Stimulated activated CD8-positive, alpha-beta memory T cell treated with anti-CD3 and anti-CD28 coated beads, Interleukin-2, amount 100 ng/mL, for 1 hour (primary cell): ENCODE data around the gene TSPAN16.
A peak's percentile ranks its signal among the peaks of the same experiment; 100 is the strongest.

ENCODE experiments used
- DNase-seq, 2 donors: peaks; one replicate each; pipeline ENCODE4 v3.0.0-alpha.2; 2020; ENCODE audit warnings: low read depth in 2 of 2

The TSPAN16 gene

DNA sequence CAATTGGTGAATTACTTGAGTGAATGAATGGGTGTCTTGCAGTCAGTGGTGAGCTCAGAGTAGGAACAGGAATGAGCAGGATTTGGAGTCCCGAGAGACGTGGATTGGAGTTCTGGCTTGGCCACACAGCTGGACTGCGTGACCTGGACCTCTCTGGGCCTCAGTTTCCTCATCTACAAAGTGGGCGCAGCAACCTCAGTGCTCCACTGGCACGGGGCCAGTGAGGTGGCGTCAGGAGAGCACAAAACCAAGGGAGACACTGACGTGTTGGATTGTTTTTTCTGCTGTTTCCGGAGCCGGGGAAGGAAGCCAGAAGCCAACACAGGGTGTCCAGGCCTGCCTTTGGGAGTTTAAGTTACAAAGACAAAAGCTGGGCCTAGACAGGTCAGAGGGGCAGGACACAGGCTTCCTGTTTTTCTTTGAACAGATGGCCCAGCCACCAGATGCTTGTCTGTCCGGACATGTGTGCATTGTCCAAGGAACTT, 27.1 kb upstream of the TSPAN16 start:
- DNase-seq = no peak

DNA sequence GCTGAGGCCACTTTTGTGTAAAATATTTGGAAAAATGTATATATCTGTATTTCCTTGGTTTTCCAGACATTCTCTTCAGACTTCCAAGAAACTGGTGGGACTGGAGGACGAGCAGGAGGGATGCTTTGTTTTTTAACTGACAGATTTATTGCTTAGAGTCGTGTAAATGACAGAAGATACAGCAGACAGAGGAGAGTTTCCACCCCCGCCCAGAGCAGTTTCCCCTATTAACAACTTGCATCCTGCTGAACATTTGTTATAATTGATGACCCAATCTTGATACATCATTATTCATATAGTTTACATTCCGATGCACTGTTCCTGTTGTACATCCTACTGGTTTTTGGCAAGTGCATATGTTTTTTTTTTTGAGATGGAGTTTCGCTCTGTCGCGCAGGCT, 26.6 kb upstream of the TSPAN16 start:
- DNase-seq = no peak

DNA sequence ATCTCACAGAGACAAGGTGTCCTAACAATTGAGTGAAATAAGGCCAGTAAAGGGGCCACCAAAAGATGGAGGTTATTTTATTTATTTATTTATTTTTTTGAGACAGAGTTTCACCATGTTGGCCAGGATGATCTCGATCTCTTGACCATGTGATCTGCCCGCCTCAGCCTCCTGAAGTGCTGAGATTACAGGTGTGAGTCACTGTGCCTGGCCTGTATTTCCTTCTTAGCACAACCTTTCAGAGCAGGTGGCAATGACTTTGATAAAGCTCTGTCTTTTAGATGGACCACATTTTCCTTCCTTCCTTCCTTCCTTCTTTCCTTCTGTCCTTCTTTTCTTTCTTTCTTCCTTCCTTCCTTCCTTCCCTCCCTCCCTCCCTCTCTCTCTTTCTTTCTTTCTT, 22.7 kb upstream of the TSPAN16 start:
- DNase-seq = no peak

DNA sequence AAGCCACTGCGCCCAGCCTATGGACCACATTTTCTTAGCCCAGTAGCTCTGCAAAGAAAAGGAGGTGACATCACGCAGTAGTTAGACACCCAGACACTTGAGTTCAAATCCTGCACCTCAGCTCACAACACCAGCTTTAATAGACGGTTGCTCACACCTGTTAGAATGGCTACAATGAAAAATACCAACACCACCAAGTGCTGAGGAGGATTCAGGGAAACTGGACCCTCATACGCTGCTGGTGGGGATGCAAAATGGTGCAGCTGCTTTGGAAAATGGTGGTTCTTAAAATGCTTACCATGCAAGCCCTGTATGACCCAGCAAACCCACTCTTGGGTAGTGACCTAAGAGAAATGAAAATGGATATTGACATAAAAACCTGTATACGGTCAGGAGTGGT, 22.0 kb upstream of the TSPAN16 start:
- DNase-seq = no peak

DNA sequence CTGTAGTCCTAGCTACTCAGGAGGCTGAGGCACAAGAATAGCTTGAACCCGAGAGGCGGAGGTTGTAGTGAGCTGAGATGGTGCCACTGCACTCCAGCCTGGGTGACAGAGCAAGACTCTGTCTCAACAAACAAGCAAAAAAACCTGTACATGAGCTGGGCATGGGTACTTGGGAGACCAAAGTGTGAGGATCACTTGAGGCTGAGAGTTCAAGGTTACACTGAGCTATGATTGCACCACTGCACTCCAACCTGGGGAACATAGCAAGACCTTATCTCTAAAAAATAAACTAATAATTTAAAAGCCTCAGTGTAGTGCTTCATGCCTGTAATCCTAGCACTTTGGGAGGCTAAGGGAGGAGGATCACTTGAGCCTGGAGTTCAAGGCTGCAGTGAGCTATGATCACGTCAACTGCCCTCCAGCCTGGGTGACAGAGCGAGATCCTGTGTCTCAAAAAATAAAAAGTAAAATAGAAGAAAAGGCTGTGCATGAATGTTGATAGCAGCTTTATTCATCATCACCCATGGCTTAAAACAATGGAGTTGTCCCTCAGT, 21.4 kb upstream of the TSPAN16 start:
- no peak for DNase-seq

DNA sequence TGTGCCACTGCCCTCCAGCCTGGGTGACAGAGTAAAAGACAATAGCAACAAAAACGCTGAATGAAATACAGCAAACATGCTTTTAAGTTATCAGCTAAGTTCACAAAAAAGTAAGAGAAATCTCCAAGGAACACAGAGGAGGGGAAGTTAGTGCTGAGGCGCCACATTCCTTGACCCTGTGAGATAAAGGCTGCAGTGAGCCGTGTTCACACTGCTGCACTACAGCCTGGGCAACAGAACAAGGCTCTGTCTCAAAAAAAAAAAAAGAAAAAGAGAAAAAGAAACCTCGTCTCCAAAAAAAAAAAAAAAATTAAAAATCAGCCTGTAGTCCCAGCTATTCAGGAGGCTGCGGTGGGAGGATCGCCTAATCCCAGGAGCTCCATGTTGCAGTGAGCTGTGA, 17.3 kb upstream of the TSPAN16 start:
- no peak for DNase-seq

DNA sequence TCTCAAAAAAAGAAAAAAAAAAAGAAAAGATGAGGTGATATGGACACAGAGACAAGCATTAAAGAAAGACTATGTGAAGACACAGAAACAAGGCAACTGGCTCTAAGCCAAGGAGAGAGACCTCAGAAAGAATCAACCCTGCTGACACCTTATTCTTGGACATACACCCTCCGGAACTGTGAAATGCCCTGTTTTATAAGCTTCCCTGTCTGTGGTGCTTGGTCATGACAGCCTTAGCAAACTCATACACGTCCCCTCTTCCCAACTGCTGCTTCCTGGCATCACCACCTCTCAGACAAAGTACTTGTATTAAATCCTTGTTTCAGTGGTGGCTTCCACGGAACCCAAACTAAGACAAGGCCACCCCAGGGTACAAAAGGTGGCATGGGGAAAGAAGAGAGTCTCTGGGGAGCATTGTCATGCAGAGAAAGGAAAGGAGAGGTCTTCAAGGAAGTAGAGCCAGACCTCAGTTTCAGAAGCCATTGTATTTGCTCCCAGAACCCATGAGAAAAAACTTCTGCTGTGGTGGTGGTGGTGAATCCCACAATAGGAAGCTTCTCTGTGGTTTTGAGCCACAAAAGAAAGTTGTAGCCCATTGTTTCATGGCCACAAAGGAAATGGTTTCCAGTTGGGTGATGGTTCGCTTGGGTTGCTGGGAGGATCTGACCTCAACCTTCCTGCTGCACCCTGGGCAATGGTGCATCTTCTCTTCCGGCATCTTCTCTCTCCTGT, 16.3 kb upstream of the TSPAN16 start:
- DNase-seq = no peak

DNA sequence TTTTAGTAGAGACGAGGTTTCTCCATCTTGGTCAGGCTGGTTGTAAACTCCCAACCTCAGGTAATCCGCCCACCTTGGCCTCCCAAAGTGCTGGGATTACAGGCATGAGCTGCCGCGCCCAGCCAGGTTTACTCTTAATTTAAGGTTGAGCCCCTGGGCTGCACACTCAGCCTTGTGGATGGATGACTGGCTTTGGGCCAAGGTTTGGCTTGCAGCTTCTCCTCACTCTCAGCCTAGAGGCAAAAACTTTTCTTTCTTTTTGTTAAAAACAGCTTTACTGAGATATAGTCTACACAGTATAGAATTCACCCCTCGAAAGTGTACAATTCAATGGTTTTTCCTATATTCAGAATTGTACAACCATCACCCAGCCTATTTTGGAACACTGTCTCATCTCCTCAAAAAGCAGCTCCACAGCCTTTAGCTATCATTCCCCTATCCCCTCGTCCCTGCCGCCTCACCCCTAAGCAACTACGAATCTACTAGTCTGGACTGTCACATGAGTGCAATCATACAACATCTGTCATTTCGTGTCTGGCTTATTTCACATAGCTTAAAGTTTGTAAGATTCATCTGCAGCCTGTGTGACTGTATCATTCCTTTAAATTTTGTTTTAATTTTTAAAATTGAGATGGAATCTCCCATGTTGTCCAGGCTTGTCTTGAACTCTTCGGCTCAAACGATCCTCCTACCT, 14.5 kb upstream of the TSPAN16 start:
- DNase-seq = no peak

DNA sequence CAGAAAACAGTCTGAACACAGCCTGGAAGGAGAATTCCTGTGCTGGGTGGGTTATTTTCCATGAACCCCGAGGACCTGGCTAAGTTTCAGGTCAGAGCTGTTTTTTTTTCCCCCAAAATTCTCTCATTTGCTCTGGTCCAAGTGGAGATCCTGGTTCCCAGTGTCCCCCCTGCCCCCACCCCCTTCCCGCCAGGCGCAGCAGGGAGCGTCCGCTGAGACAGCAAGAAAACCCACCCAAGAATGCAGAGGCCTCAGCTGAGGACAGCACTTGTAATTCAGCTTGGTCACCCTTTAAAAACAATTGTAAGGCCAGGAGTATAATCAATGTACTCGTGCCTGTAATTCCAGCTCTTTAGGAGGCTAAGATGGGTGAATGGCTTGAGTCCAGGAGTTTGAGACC, 11.4 kb upstream of the TSPAN16 start:
- no peak for DNase-seq

DNA sequence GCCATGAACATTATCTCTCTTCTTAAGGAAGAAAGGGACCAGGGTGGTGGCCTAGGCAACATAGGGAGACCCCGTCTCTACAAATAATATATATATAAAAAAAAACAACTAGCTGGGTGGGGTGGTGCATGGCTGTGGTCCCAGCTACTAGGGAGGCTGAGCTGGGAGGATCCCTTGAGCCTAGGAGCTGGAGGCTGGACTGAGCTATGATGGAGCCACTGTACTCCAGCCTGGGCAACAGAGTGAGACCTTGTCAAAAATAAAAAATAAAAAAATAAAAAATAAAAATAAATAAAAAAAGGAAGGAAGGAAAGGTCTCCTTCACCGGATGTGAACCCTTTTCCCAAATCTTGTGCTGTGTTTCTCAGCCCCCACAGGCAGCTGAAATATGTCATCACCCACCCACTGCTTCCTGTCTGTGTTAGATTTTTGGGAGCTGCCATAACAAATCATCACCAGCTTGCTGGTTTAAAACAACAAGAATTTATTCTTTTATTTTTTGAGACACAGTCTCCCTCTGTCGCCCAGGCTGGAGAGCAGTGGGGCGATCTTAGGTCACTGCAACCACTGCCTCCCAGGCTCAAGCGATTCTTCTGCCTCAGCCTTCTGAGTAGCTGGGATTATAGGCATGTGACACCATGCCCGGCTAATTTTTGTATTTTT, 9.5 kb upstream of the TSPAN16 start:
- no peak for DNase-seq

DNA sequence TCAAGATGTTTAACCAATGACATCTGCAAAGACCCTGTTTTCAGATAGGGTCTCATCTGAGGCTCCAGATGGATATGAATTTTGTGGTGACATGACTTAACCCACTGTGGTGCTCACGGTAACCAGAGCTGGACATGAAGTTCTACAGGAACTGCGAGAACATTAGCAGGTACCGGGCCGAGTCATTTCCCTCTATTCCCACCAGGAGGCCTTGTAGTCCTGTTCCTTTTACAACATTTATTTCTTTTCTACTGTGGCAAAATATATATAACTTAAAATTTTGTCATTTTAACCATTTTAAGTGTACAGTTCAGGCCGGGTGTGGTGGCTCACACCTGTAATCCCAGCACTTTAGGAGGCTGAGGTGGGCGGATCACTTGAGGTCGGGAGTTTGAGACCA, 7.6 kb upstream of the TSPAN16 start:
- no peak for DNase-seq

DNA sequence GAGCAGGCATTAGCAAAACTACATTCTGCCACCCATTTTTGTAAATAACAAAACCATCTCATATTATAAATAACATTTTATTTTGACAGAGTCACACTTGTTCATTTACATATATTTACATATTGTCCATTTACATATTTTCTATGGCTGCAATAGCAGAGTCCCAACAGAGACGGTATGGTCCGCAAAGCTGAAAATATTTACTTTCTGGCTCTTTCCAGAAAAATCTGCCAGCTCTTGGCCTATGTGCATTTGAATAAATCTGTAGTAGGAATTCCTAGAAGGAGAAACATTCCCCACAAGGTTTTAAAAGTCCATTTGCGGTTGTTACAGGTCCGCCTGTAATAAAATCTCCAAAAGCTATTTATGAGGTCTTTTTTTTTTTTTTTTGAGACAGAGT, 5.7 kb upstream of the TSPAN16 start:
- DNase-seq = no peak

DNA sequence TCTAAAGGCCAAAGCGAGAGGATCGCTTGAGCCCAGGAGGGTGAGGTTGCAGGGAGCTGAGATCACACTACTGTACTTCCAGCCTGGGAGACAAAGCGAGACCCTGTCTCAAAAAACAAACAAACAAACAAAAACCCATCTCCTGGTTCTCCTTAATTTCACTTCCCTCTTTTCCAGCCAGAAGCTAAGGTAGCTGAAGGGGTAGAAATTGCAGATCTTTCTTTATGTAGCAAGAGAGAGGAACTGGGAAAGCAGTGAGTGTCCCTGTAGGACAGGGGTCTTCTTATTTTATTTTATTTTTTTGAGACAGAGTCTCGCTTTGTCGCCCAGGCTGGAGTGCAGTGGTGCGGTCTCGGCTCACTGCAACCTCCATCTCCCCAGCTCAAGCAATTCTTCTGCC, 4.5 kb upstream of the TSPAN16 start:
- no peak for DNase-seq

DNA sequence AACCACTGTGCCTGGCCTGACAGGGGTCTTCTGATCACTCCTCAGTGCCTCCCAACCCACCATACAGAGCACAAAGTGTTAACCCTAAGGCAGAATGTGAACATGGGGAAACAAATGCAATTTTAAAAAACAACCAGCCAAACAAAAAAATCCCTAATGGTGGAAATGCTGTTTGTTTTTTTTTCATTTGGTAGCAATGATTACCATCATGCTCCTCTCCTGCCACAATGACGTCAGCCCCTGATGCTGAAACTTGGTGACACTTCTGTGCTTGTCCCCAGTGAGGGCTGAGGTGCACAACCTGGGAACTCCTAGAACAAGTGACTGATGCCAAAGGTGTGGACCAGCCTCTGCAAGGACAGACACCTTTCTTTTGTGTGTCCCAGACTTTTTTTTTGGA, 4.0 kb upstream of the TSPAN16 start:
- DNase-seq = no peak

DNA sequence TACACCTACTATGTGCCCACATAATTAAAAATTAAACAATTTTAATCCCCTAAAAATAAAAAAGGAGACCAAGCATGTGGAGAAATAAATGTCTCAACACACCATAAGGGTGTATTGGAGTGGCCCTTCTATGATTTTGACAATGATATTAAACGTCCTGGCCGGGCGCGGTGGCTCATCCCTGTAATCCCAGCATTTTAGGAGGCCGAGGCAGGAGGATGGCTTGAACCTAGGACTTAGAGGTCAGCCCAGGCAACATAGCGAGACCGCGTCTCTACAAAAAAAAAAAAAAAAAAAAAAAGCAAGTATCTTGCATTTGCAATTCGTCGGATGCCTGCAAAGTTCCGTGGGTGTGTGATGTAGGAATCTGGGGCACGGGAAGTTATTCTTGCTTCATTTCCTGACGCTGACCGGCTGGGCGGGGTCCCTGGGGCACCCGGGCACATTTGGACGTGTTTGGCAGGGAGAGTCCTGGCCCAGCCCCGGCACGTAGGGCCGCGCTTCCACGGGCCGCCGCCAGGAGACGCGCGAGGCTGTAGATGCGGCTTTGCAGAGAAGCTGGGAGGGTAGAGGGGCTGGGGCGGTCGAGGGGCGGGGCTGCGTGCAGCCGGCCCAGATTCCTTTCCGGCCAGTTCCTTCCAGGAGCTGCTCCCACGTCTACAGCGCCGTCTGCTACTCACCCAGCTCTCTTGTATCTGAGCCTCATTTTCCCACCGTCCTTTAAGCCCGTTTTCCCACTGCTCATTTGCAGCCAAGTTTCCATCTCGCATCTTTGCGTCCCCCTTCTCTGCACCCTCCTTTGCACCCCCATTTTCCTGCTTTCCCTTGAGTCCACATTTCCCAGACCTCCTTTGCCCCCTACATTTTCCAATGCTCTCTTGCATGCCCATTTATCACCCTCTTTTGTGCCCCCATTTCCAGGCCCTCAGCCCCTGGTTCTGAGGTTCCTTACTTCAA, 2.2 kb upstream of the TSPAN16 start:
- peak; percentile 46 to 56 for DNase-seq

DNA sequence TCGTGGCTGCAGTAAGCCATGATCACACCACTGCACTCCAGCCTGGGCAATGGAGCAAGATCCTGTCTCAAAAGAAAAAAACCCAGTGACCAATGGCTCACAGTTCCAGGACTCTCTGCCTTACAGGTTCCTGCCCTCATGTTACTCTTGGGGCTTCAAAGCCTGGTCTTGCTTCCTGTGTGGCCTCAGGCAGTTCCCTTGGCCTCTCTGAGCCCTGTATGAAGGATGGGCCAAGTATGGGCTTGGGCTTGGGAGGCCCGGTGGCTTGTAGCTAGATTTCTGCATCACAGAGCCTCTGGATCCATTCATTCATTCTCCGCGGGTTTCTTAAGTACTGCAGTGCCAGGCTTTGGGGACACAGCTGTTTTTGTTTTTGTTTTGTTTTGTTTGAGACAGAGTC, 780 bp upstream of the TSPAN16 start:
- DNase-seq = no peak

DNA sequence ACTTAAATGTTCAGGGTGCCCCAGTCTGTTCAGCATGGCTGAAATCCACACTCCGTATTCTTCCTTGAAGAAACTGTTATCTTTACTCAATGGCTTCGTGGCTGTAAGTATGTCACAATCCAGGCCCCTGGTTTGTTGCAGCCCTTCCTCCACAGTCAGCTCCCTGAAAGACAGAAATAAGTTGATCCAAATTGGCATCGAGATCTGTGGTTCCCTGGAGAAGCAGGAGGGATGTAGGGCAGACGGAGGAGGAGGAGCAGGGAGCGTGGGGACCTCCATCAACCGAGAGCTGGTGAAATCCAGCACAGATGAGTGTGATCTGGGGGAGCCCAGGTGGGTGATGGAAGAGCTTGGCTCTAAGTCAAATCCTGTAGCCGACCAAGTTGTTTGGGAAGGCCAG, 304 bp downstream of the TSPAN16 start:
- no peak for DNase-seq

DNA sequence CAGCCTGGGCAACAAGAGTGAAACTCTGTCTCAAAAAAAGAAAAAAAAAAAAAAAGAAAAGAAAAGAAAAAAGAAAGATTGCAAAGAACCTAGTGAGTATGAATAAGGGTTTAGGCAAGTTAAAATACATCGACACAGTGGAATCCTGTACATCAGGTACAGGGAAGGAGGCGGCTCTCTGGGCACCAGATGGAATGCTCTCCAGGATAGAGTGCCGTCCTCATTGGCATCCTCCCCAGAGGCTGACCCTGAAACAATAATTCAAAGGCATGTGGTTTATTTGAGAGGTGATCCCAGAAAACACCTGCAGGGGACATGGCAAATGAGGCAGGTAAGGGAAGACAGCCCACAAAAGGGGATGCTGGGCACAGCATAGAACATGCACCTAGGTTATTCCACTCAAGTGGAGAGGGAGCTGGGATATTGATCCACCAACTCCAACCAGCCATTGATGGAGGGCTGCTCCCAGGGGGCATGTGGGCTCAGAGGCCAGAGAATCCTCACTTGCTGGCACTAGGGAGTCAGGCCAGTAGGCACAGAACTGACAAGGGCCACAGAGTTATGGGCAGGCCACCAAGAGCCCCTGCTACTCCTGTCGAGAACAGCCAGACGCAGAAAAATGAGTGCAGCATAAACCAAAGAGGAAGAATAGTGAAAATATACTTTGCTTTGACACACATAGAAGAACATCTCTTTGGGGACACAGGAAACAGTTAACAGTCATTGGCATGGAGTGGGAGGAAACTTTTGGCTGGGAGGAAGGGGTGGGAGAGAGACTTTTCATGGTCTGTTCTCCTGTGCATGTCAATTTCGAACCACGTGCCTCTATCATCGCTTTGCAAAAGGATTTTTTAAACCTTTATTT, 4.2 kb downstream of the TSPAN16 start:
- DNase-seq = no peak

DNA sequence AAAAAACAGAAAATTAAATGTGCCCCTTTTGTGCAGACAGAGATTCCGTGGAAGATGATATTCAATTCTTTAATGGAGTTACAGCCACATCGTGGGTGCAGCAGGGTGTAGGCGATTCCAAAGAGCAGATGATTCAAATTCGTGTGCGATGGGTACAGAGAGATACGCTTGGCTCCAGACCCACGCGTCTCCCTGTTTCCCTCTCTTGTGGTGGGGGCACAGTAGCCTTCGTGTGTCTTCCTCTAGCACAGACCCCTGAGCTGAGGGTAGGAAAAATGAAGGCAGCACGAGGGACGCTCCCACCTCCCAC, 4.8 kb downstream of the TSPAN16 start:
- DNase-seq = no peak

DNA sequence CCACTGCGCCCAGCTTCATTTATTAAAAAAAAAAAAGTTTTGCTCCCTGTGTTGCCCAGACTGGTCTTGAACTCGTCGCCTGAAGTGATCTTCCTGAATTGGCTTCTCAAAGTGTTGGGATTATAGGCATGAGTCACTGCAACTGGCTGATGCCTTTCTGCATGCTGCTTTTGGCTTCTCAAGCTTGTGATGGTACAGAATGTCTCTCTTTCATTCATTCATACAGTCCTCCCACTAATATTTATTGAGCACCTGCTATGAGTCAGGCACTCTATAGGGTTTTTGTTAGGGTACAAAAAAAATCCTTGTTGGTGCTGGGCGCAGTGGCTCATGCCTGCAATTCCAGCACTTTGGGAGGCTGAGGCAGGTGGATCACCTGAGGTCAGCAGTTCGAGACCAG, 9.0 kb downstream of the TSPAN16 start:
- no peak for DNase-seq

DNA sequence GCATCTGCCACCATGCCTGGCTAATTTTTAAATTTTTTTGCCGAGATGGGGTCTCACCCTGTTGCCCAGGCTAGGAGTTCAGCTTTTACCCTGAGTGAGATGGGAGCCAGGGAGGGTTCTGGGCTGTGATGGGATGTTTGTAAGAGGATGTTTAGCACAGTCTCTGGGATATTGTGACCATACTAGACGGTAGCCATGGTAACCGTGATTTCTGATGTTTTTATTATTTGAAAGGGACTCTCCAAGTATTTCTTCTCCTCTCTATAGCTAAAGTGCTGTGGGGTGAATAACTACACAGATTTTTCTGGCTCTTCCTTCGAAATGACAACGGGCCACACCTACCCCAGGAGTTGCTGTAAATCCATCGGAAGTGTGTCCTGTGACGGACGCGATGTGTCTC, 10.4 kb downstream of the TSPAN16 start:
- no peak for DNase-seq
